K562 (cell line): ENCODE data around the gene RFNG. TPM values are rescaled to one million over a fixed set of nuclear protein-coding genes. Genes with fewer than 3 reads are reported as not detected.

Experiments used
- BCL6 ChIP-seq: fragments of 250-450 bp; sonication (Bioruptor Pico); IDR thresholded peaks from 2 replicates; pipeline ENCODE4 v1.4.0; 2020
- BRD9 ChIP-seq: fragments of 450-650 bp; IDR thresholded peaks from 2 replicates; pipeline ENCODE4 v1.6.1; 2018; ENCODE audit warnings: low read depth; ENCODE audit not compliant: partially characterized antibody
- ELF1 ChIP-seq: fragments of 200-800 bp; sonication (Bioruptor generic); IDR thresholded peaks from 2 replicates; pipeline ENCODE4 v1.6.1; 2016; ENCODE audit warnings: missing genetic modification characterization, missing compliant biosample characterization
- GATAD2A ChIP-seq: fragments of 450-650 bp; IDR thresholded peaks from 2 replicates; pipeline ENCODE4 v1.6.1; 2017
- NFE2L1 ChIP-seq: fragments of 450-650 bp; IDR thresholded peaks from 2 replicates; pipeline ENCODE4 v1.6.1; 2016; ENCODE audit warnings: missing genetic modification characterization, low read depth, mild to moderate bottlenecking, missing compliant biosample characterization, moderate library complexity, borderline replicate concordance
- POLR2B ChIP-seq: fragments of 450-650 bp; IDR thresholded peaks from 2 replicates; pipeline ENCODE4 v1.6.1; 2018; ENCODE audit warnings: low read depth; ENCODE audit not compliant: partially characterized antibody
- STAG1 ChIP-seq: sonication (generic); formaldehyde crosslinking; IDR thresholded peaks from 2 replicates; pipeline ENCODE4 v1.5.0; 2020; ENCODE audit warnings: missing genetic modification reagents, borderline replicate concordance
- ZBTB11 ChIP-seq, 3 experiments: fragments of 200-800 bp in 1 of 3; fragments of 250-450 bp in 1 of 3; fragments of 450-650 bp in 1 of 3; sonication (Bioruptor Pico) in 1 of 3; sonication (Bioruptor generic) in 1 of 3; formaldehyde crosslinking in 1 of 3; IDR thresholded peaks; 2 replicates each; pipeline versions ENCODE4 v1.6.1 to v1.8.0; 2016 to 2022; ENCODE audit warnings: mild to moderate bottlenecking in 2 of 3, missing genetic modification characterization in 2 of 3, missing compliant biosample characterization in 1 of 3, moderate library complexity in 1 of 3
- ZBTB33 ChIP-seq: sonication (generic); formaldehyde crosslinking; IDR thresholded peaks from 2 replicates; pipeline ENCODE4 v1.8.1; 2023; ENCODE audit warnings: mild to moderate bottlenecking, missing genetic modification reagents
- ZNF77 ChIP-seq: fragments of 250-450 bp; sonication (Bioruptor Pico); IDR thresholded peaks from 2 replicates; pipeline ENCODE4 v1.5.0; 2020
- ZNF785 ChIP-seq: fragments of 250-450 bp; sonication (Bioruptor Pico); IDR thresholded peaks from 2 replicates; pipeline ENCODE4 v1.4.0; 2020; ENCODE audit warnings: mild to moderate bottlenecking
- polyA plus RNA-seq, 8 experiments: library from polyadenylated mRNA; depleted of rRNA in 4 of 8; stranded (reverse) in 5 of 8; unstranded in 3 of 8; fragments of >200 nt; fragmentation: Nextera tagmentation in 2 of 8; fragmentation: Illumina TruSeq in 1 of 8; extraction: Ambion mirVana in 2 of 8; extraction: Trizol in 1 of 8; gene quantifications; 2 replicates each; pipeline versions ENCODE4 v1.2.1 to v1.2.3, GENCODE V29; 2011 to 2014; ENCODE audit warnings: inconsistent platforms in 1 of 8, missing spikeins in 1 of 8
- total RNA-seq, 7 experiments: library from RNA; depleted of rRNA in 6 of 7; stranded (reverse); fragments of >200 nt in 6 of 7; fragmentation: Illumina TruSeq in 2 of 7; extraction: Trizol in 2 of 7; gene quantifications; 2 replicates each; pipeline versions ENCODE4 v1.2.1 to v1.2.3, GENCODE V29; 2011 to 2021; ENCODE audit warnings: low replicate concordance in 1 of 7
- TF ChIP-seq, protein P1 (sequence below): fragments of 250-450 bp; sonication (Bioruptor Pico); IDR thresholded peaks from 2 replicates; pipeline ENCODE4 v1.4.0; 2020; ENCODE audit warnings: mild to moderate bottlenecking, moderate library complexity, borderline replicate concordance
- TF ChIP-seq, protein P2 (sequence below): fragments of 250-450 bp; sonication (Bioruptor Pico); IDR thresholded peaks from 2 replicates; pipeline ENCODE4 v1.4.0; 2020

RFNG gene
- total and polyA plus RNA-seq, 9 of the 15 experiments (the other 6 are each of a cell fraction or from before 2014, with no cell fraction given) = 0.32 to 32.8 (median 9.5) TPM

DNA sequence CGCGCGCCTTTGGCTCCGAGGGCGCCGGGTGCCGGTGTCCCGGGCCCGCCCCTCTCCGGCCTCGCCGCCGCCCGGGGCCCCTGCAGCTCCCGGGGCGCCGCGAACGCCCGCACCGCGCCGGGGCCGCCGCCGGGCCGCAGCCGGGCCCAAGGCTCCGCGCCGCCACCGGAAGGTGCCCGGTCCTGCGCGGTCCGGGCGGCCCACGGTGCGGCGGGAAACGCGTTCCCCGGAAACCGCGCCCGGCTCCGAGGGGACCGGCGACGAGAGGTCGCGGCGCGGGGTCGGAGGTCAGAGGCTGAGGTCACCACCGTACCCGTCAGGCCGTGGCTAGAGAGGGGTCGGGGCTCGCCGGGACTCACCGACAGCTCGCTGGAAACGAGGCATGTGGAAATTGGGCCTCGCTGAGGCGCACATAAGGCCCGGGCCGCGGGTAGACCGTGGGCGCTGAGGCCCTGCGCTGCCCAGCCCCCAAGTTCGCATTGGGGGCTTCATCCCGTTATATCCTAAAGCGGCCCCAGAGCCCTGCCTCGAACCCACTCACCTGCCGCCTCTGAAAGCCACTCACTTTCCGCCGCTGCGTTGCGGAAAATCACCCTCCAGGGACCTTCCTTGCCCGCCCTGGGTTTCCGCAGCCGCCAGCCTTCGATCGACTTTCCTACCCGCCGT lies 14.2 kb upstream of the RFNG start, which contains the start of gene DUS1L (continued):
- TF ChIP-seq GATAD2A = 0 out of 2 replicates have a peak, but pooled peaks have one; percentile 48
- peak; percentile 54; the same call in 1 of the 2 replicates for TF ChIP-seq BCL6
- TF ChIP-seq, protein P1, sequence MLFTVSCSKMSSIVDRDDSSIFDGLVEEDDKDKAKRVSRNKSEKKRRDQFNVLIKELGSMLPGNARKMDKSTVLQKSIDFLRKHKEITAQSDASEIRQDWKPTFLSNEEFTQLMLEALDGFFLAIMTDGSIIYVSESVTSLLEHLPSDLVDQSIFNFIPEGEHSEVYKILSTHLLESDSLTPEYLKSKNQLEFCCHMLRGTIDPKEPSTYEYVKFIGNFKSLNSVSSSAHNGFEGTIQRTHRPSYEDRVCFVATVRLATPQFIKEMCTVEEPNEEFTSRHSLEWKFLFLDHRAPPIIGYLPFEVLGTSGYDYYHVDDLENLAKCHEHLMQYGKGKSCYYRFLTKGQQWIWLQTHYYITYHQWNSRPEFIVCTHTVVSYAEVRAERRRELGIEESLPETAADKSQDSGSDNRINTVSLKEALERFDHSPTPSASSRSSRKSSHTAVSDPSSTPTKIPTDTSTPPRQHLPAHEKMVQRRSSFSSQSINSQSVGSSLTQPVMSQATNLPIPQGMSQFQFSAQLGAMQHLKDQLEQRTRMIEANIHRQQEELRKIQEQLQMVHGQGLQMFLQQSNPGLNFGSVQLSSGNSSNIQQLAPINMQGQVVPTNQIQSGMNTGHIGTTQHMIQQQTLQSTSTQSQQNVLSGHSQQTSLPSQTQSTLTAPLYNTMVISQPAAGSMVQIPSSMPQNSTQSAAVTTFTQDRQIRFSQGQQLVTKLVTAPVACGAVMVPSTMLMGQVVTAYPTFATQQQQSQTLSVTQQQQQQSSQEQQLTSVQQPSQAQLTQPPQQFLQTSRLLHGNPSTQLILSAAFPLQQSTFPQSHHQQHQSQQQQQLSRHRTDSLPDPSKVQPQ = no peak
- no peak for TF ChIP-seq BRD9
- TF ChIP-seq ZNF77 (CRISPR knock-in tag) = no peak
- peak; percentile 36; the same call in 1 of the 2 replicates for TF ChIP-seq ELF1 (tag)
- peak; percentile 99 to 100 (median 99) for TF ChIP-seq ZBTB11 (CRISPR knock-in tag; IDR thresholded peaks at IDR 0.05)
- peak; percentile 97 for TF ChIP-seq ZBTB33
- TF ChIP-seq STAG1 = peak; percentile 39; the same call in 1 of the 2 replicates
- TF ChIP-seq POLR2B = no peak
- no peak for TF ChIP-seq ZNF785 (CRISPR knock-in tag)
- TF ChIP-seq NFE2L1 (tag) = no peak
- TF ChIP-seq, protein P2, sequence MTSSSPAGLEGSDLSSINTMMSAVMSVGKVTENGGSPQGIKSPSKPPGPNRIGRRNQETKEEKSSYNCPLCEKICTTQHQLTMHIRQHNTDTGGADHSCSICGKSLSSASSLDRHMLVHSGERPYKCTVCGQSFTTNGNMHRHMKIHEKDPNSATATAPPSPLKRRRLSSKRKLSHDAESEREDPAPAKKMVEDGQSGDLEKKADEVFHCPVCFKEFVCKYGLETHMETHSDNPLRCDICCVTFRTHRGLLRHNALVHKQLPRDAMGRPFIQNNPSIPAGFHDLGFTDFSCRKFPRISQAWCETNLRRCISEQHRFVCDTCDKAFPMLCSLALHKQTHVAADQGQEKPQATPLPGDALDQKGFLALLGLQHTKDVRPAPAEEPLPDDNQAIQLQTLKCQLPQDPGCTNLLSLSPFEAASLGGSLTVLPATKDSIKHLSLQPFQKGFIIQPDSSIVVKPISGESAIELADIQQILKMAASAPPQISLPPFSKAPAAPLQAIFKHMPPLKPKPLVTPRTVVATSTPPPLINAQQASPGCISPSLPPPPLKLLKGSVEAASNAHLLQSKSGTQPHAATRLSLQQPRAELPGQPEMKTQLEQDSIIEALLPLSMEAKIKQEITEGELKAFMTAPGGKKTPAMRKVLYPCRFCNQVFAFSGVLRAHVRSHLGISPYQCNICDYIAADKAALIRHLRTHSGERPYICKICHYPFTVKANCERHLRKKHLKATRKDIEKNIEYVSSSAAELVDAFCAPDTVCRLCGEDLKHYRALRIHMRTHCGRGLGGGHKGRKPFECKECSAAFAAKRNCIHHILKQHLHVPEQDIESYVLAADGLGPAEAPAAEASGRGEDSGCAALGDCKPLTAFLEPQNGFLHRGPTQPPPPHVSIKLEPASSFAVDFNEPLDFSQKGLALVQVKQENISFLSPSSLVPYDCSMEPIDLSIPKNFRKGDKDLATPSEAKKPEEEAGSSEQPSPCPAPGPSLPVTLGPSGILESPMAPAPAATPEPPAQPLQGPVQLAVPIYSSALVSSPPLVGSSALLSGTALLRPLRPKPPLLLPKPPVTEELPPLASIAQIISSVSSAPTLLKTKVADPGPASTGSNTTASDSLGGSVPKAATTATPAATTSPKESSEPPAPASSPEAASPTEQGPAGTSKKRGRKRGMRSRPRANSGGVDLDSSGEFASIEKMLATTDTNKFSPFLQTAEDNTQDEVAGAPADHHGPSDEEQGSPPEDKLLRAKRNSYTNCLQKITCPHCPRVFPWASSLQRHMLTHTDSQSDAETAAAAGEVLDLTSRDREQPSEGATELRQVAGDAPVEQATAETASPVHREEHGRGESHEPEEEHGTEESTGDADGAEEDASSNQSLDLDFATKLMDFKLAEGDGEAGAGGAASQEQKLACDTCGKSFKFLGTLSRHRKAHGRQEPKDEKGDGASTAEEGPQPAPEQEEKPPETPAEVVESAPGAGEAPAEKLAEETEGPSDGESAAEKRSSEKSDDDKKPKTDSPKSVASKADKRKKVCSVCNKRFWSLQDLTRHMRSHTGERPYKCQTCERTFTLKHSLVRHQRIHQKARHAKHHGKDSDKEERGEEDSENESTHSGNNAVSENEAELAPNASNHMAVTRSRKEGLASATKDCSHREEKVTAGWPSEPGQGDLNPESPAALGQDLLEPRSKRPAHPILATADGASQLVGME (CRISPR knock-in tag) = peak; percentile 74
